SU-DHL-6 (cell line): ENCODE data around the gene MYL10.
"Not testable (repeated sequence)": the region's sequence is repeated elsewhere in the genome, so short reads cannot be mapped to it uniquely, and the experiment has no call there.

Experiments
- H2AFZ ChIP-seq: fragments of 200-600 bp; sonication (generic); 2 replicates; pipeline ENCODE4 v1.6.1; 2014; ENCODE audit warnings: low read depth, mild to moderate bottlenecking, moderate library complexity, mixed read lengths, antibody characterized with exemption, low read length; ENCODE audit not compliant: severe bottlenecking
- H3F3A ChIP-seq: fragments of 200-600 bp; shearing (Covaris generic); 2 replicates; pipeline ENCODE4 v1.6.0; 2016; ENCODE audit warnings: antibody characterized with exemption, mild to moderate bottlenecking; ENCODE audit not compliant: insufficient read depth
- H3K27ac ChIP-seq: fragments of 200-600 bp; sonication (generic); 2 replicates; pipeline ENCODE4 v1.5.1; 2016; ENCODE audit warnings: low read depth, mild to moderate bottlenecking, low read length, moderate library complexity, mixed read lengths
- H3K27me3 ChIP-seq: fragments of 200-600 bp; sonication (generic), shearing (Covaris generic); 2 replicates; pipeline ENCODE4 v1.6.0; 2014; ENCODE audit warnings: mild to moderate bottlenecking, low read length
- H3K36me3 ChIP-seq: fragments of 200-600 bp; sonication (generic); 2 replicates; pipeline ENCODE4 v1.6.1; 2014; ENCODE audit warnings: mild to moderate bottlenecking, low read length, mixed read lengths
- H3K4me2 ChIP-seq: fragments of 300-600, 200-600 bp; shearing (Covaris generic), sonication (generic); 2 replicates; pipeline ENCODE4 v1.6.0; 2014; ENCODE audit warnings: low read length, low read depth, mild to moderate bottlenecking; ENCODE audit not compliant: poor library complexity, severe bottlenecking
- H3K4me3 ChIP-seq: fragments of 200-600 bp; sonication (generic); 2 replicates; pipeline ENCODE4 v1.5.1; 2014; ENCODE audit warnings: antibody characterized with exemption, low read length, mild to moderate bottlenecking, mixed read lengths; ENCODE audit not compliant: insufficient read depth, poor library complexity, severe bottlenecking
- H3K79me2 ChIP-seq: fragments of 200-600 bp; sonication (generic); 2 replicates; pipeline ENCODE4 v1.6.1; 2014; ENCODE audit warnings: mild to moderate bottlenecking, low read length, moderate library complexity; ENCODE audit not compliant: insufficient read depth
- H3K9ac ChIP-seq: fragments of 200-600 bp; sonication (generic); 2 replicates; pipeline ENCODE4 v1.7.0; 2014; ENCODE audit warnings: mild to moderate bottlenecking, low read length
- H3K9me2 ChIP-seq: fragments of 200-600 bp; sonication (generic); replicated peaks from 2 replicates; pipeline ENCODE4 v1.6.1; 2014; ENCODE audit warnings: low read length; ENCODE audit not compliant: insufficient read depth
- H3K9me3 ChIP-seq: fragments of 200-600 bp; sonication (generic); 2 replicates; pipeline ENCODE4 v1.6.1; 2014; ENCODE audit warnings: low read length, mixed read lengths; ENCODE audit not compliant: insufficient read depth
- H4K20me1 ChIP-seq: fragments of 200-600 bp; sonication (generic); 2 replicates; pipeline ENCODE4 v1.6.1; 2014; ENCODE audit warnings: low read depth, mild to moderate bottlenecking, antibody characterized with exemption, low read length, moderate library complexity, mixed read lengths
- EZH2phosphoT487 ChIP-seq: fragments of 200-600 bp; sonication (generic), shearing (Covaris generic); conservative IDR thresholded peaks from 2 replicates; pipeline ENCODE4 v1.6.1; 2018; ENCODE audit warnings: mild to moderate bottlenecking, antibody characterized with exemption, low read length, moderate library complexity, mixed read lengths
- TF ChIP-seq, protein P1 (sequence below): fragments of 200-600 bp; sonication (generic); IDR thresholded peaks from one replicate; pipeline ENCODE4 v1.5.1; 2017; ENCODE audit warnings: antibody characterized with exemption, mild to moderate bottlenecking, low read length, moderate library complexity; ENCODE audit not compliant: insufficient read depth, poor library complexity, severe bottlenecking

Gene MYL10

DNA sequence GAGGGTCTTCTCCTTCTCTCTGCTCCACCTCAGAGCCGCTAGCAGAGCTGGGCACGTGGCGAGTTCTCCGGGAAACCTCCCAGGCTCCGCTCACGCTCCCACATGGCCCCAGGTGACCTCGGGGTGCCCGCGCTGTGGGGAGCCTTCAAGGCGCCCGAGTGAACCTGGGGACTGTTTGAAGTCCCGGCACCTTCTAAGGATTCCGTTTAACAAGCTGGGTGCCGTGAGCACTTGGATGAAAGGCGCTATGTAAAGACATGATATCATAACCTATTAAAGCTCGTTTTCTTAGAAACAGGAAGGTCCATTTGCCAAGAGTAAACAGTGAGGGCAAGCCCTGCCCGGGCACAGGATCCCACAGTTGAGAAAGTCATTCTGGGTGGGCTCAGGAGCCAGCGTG lies 15.8 kb upstream of the MYL10 start:
- Histone ChIP-seq H3K4me2 (no peak overlapping the region), H3K9ac (no peak overlapping the region), H3K79me2 (no peaks in the 10 kb centered on the region), H3K9me2 (no peaks in the 10 kb centered on the region), H3K27ac (no peak overlapping the region), H3K27me3 (0 out of 2 replicates have a peak, but pooled peaks cover 2% of the 10 kb centered on the region), H3K4me3 (no peak overlapping the region), H4K20me1 (no peaks in the 10 kb centered on the region), H3K36me3 (no peaks in the 10 kb centered on the region), H3F3A (no peaks in the 10 kb centered on the region), H2AFZ (no peak overlapping the region), H3K9me3 (no peaks in the 10 kb centered on the region)
- TF ChIP-seq, protein P1, sequence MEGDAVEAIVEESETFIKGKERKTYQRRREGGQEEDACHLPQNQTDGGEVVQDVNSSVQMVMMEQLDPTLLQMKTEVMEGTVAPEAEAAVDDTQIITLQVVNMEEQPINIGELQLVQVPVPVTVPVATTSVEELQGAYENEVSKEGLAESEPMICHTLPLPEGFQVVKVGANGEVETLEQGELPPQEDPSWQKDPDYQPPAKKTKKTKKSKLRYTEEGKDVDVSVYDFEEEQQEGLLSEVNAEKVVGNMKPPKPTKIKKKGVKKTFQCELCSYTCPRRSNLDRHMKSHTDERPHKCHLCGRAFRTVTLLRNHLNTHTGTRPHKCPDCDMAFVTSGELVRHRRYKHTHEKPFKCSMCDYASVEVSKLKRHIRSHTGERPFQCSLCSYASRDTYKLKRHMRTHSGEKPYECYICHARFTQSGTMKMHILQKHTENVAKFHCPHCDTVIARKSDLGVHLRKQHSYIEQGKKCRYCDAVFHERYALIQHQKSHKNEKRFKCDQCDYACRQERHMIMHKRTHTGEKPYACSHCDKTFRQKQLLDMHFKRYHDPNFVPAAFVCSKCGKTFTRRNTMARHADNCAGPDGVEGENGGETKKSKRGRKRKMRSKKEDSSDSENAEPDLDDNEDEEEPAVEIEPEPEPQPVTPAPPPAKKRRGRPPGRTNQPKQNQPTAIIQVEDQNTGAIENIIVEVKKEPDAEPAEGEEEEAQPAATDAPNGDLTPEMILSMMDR, result no peak
- TF ChIP-seq EZH2phosphoT487, result no peak

DNA sequence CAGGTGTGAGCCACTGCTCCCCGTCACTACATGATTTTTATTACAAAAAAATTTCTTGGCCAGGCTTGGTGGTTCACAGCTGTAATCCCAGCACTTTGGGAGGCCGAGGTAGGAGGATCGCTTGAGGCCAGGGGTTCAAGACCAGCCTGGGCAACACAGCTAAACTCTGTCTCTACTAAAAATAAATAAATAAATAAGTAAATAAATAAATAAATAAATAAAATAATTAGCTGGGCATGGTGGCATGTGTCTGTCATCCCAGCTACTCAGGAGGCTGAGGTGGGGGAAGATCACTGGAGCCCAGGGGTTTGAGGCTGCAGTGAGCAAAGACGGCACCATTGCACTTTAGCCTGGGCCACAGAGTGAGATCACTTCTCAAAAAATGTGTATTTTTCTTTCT lies 10.0 kb upstream of the MYL10 start:
- H3K4me2 ChIP-seq, H2AFZ ChIP-seq, H3K79me2 ChIP-seq, H3K9me3 ChIP-seq, H3K9ac ChIP-seq, H3F3A ChIP-seq, H3K36me3 ChIP-seq, H3K4me3 ChIP-seq, H3K9me2 ChIP-seq, H3K27ac ChIP-seq, H3K27me3 ChIP-seq, H4K20me1 ChIP-seq: not testable (repeated sequence)

DNA sequence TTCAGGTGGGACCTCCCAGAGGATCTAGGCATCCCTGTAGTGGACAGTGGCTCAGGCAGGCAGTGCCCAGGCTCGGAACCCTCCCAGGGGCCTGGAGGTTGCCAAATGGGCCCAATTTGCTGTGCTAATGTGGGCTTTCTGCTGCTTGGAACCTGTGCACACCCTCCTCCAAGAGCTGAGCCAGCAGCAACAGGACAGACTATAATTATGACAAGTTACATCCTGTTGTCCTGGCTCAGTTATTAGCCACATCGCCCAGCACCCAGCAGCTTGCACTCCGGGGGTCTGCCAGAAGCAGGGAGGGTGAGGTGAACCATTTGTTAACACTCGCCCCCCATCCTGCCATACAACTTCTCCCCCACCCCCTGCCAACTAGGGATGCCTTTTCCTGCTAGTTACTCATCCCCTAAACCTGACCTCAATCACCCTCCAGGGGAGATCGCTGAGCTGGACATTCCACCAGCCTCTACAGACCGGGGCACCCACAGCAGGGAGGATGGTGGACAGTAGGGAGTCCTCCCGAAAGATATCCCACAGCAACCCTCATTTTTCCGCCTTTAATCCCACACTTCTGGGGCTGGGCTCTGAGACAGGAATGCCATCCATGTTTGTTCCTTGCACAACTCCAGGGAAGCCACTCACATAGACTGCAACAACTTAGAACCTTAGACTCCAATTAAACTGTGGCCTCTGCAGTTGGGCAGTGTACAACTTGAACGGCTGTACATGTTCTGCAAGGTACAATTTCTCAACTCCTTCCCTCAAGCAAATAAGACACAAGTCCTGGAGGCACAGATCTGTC lies 7.9 kb upstream of the MYL10 start:
- Histone ChIP-seq H3K79me2 (no peaks in the 10 kb centered on the region), H2AFZ (no peak overlapping the region), H3K9me3 (no peaks in the 10 kb centered on the region), H3K27ac (no peak overlapping the region), H4K20me1 (no peaks in the 10 kb centered on the region), H3F3A (no peaks in the 10 kb centered on the region), H3K4me3 (no peak overlapping the region), H3K4me2 (no peak overlapping the region), H3K9ac (no peak overlapping the region), H3K27me3 (no peaks in the 10 kb centered on the region), H3K36me3 (no peaks in the 10 kb centered on the region), H3K9me2 (no peaks in the 10 kb centered on the region)
- TF ChIP-seq, protein P1, result no peak
- TF ChIP-seq EZH2phosphoT487, result no peak

DNA sequence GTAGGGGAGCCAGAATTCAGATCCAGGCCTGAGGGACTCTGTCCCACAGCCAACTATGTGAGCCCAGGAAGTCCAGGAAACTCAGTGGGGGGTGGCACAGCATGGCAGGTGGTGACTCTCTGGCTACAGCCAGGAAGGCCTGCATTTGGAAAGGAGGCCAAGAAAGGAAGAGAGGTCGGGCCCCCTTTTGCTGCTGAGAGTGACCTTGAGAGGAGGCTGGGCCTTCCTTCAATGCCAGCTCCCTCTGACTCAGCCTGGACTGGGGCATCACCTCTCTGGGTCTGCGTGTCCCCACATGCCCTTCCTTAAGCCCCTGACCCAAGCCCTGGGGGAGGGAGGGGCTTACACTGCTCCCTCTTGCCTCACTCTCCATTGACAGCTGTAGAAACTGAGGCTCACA lies 6.4 kb upstream of the MYL10 start:
- Histone ChIP-seq H3F3A (no peaks in the 10 kb centered on the region), H3K9me2 (no peaks in the 10 kb centered on the region), H4K20me1 (no peaks in the 10 kb centered on the region), H3K79me2 (no peaks in the 10 kb centered on the region), H2AFZ (no peak overlapping the region), H3K4me3 (no peak overlapping the region), H3K27me3 (no peaks in the 10 kb centered on the region), H3K9me3 (no peaks in the 10 kb centered on the region), H3K9ac (no peak overlapping the region), H3K4me2 (no peak overlapping the region), H3K27ac (no peak overlapping the region), H3K36me3 (no peaks in the 10 kb centered on the region)
- TF ChIP-seq, protein P1, result no peak
- TF ChIP-seq EZH2phosphoT487, result no peak
